Fibroblast of lung (primary cell): Measurements from ENCODE around the gene UGT1A1. TPM values are rescaled to one million over a fixed set of nuclear protein-coding genes. Genes with fewer than 3 reads are reported as not detected.

Experiments used
- DNase-seq, 2 donors: peaks; one replicate each; pipeline versions ENCODE4 v3.0.0 to v3.0.0-alpha.2; 2010; ENCODE audit warnings: low read depth in 2 of 2
- H2AFZ ChIP-seq: 2 replicates; pipeline ENCODE4 v1.5.1; 2012; ENCODE audit warnings: low read length, control low read depth, inconsistent platforms
- H3K27ac ChIP-seq: 2 replicates; pipeline ENCODE4 v1.5.1; 2011; ENCODE audit warnings: low read length, control low read depth; ENCODE audit not compliant: insufficient read depth
- H3K27me3 ChIP-seq: 2 replicates; pipeline ENCODE4 v1.5.1; 2011; ENCODE audit warnings: mild to moderate bottlenecking, low read length; ENCODE audit not compliant: control insufficient read depth, insufficient read depth
- H3K36me3 ChIP-seq: 2 replicates; pipeline ENCODE4 v1.5.1; 2011; ENCODE audit warnings: low read length; ENCODE audit not compliant: control insufficient read depth, insufficient read depth
- H3K4me1 ChIP-seq: 2 replicates; pipeline ENCODE4 v1.5.1; 2011; ENCODE audit warnings: low read length; ENCODE audit not compliant: control insufficient read depth, insufficient read depth; ENCODE audit errors: extremely low read depth
- H3K4me2 ChIP-seq: 2 replicates; pipeline ENCODE4 v1.5.1; 2011; ENCODE audit warnings: low read length, control low read depth; ENCODE audit not compliant: insufficient read depth; ENCODE audit errors: extremely low read depth
- H3K4me3 ChIP-seq, 4 experiments: fragments of 200-600 bp in 1 of 4; sonication (generic) in 1 of 4; replicated peaks in 1 of 4; 2 replicates each; pipeline ENCODE4 v1.5.1; 2011 to 2016; ENCODE audit warnings: low read length in 4 of 4, low read depth in 3 of 4, mild to moderate bottlenecking in 3 of 4, control low read depth in 2 of 4, inconsistent platforms in 1 of 4, mixed read lengths in 1 of 4; ENCODE audit not compliant: insufficient read depth in 1 of 4; ENCODE audit errors: control extremely low read depth in 1 of 4
- H3K79me2 ChIP-seq: 2 replicates; pipeline ENCODE4 v1.5.1; 2012; ENCODE audit warnings: mild to moderate bottlenecking, low read length, inconsistent platforms; ENCODE audit not compliant: control insufficient read depth, insufficient read depth
- H3K9ac ChIP-seq: 2 replicates; pipeline ENCODE4 v1.5.1; 2011; ENCODE audit warnings: mild to moderate bottlenecking, low read length, control low read depth; ENCODE audit not compliant: insufficient read depth
- H3K9me3 ChIP-seq: 2 replicates; pipeline ENCODE4 v1.5.1; 2012; ENCODE audit warnings: low read depth, low read length; ENCODE audit not compliant: control insufficient read depth, insufficient read depth
- H4K20me1 ChIP-seq: 2 replicates; pipeline ENCODE4 v1.5.1; 2011; ENCODE audit warnings: low read length; ENCODE audit not compliant: control insufficient read depth, insufficient read depth; ENCODE audit errors: extremely low read depth
- EZH2 ChIP-seq: IDR thresholded peaks from 2 replicates; pipeline ENCODE4 v1.5.1; 2012; ENCODE audit warnings: low read length, control low read depth, mild to moderate bottlenecking; ENCODE audit errors: missing control alignments
- polyA plus RNA-seq, 2 donors: library from polyadenylated mRNA; depleted of rRNA in 1 of 2; stranded (reverse) in 1 of 2; unstranded in 1 of 2; fragments of >200 nt; gene quantifications; 2 replicates each; pipeline ENCODE4 v1.2.1, GENCODE V29; 2011 to 2012; ENCODE audit warnings: missing spikeins in 1 of 2
- total RNA-seq: library from RNA; depleted of rRNA; stranded (reverse); fragments of >200 nt; gene quantifications from 2 replicates; pipeline ENCODE4 v1.2.1, GENCODE V29; 2014
- TF ChIP-seq, protein P1 (sequence below), 2 donors: IDR thresholded peaks in 1 of 2; conservative IDR thresholded peaks in 1 of 2; 1 replicate in 1 of 2; 2 replicates in 1 of 2; pipeline ENCODE4 v1.5.1; 2011 to 2012; ENCODE audit warnings: low read length in 2 of 2, control low read depth in 1 of 2, inconsistent platforms in 1 of 2, low read depth in 1 of 2, mild to moderate bottlenecking in 1 of 2

The UGT1A1 gene
- total and polyA plus RNA-seq, 2 donors (not counting 1 experiment from before 2014, with no cell fraction given): not detected

DNA sequence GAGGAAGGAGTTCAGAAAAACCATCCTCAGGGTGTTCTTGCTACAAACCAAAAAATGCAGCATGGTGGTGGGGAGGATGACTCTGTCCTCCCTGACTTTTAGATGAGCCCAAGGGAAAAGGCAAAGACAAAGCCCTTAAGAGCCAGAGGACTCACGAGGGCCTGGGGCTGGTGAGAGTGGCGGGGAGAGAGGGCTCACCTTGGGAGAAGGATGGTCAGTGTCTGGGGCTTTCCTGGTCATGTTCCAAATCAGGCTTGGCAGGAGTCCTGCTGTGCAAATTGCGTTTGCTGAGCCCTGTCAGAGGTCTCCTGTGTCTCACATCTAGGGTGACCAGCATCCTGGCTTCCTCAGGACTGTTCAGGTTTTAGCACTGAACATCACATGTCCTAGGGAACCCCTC lies 4.7 kb downstream of the UGT1A1 start:
- DNase-seq: no peak
- peak overlapping the region; percentile 27 for H3K27ac ChIP-seq
- no peak overlapping the region for H3K9ac ChIP-seq
- no peaks in the 10 kb centered on the region for H3K79me2 ChIP-seq
- no peak overlapping the region for H3K4me3 ChIP-seq
- H3K27me3 ChIP-seq: no peaks in the 10 kb centered on the region
- no peaks in the 10 kb centered on the region for H3K36me3 ChIP-seq
- H3K4me1 ChIP-seq: peaks cover 3% of the 10 kb centered on the region
- H2AFZ ChIP-seq: no peak overlapping the region
- H4K20me1 ChIP-seq: no peaks in the 10 kb centered on the region
- no peaks in the 10 kb centered on the region for H3K9me3 ChIP-seq
- peak overlapping the region; percentile 7 for H3K4me2 ChIP-seq
- no peak for TF ChIP-seq EZH2
- TF ChIP-seq, protein P1, sequence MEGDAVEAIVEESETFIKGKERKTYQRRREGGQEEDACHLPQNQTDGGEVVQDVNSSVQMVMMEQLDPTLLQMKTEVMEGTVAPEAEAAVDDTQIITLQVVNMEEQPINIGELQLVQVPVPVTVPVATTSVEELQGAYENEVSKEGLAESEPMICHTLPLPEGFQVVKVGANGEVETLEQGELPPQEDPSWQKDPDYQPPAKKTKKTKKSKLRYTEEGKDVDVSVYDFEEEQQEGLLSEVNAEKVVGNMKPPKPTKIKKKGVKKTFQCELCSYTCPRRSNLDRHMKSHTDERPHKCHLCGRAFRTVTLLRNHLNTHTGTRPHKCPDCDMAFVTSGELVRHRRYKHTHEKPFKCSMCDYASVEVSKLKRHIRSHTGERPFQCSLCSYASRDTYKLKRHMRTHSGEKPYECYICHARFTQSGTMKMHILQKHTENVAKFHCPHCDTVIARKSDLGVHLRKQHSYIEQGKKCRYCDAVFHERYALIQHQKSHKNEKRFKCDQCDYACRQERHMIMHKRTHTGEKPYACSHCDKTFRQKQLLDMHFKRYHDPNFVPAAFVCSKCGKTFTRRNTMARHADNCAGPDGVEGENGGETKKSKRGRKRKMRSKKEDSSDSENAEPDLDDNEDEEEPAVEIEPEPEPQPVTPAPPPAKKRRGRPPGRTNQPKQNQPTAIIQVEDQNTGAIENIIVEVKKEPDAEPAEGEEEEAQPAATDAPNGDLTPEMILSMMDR (conservative IDR thresholded peaks at IDR 0.05 in 1 of 2, IDR thresholded peaks at IDR 0.05 in 1 of 2; ENCODE audit: low read depth in 1 of 2, low read length in 2 of 2): no peak

DNA sequence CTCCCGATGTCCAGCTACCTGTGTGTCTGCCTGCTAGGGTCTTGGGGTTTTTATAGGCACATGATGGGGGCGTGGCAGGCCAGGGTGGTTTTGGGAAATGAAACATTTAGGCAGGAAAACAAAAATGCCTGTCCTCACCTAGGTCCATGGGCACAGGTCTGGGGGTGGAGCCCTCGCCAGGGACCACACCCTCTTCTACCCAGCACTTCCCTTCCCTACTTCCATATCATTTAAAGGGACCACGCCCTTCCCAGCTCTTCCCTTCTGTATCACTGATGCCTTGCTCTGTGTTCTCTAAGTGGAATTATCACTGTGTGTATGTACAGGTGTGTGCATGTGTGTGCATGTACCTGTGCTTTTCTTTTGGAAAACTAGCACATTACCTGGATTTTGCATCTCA lies 6.3 kb downstream of the UGT1A1 start:
- no peaks in the 10 kb centered on the region for H3K27me3 ChIP-seq
- TF ChIP-seq EZH2: no peak
- TF ChIP-seq, protein P1 (conservative IDR thresholded peaks at IDR 0.05 in 1 of 2, IDR thresholded peaks at IDR 0.05 in 1 of 2; ENCODE audit: low read depth in 1 of 2, low read length in 2 of 2): no peak
- no peak overlapping the region for H3K27ac ChIP-seq
- H3K79me2 ChIP-seq: no peaks in the 10 kb centered on the region
- DNase-seq: no peak
- no peak overlapping the region for H3K4me2 ChIP-seq
- no peak overlapping the region for H2AFZ ChIP-seq
- H3K9ac ChIP-seq: no peak overlapping the region
- peaks cover 3% of the 10 kb centered on the region for H3K4me1 ChIP-seq
- H3K36me3 ChIP-seq: no peaks in the 10 kb centered on the region
- no peaks in the 10 kb centered on the region for H3K9me3 ChIP-seq
- H4K20me1 ChIP-seq: no peaks in the 10 kb centered on the region
- H3K4me3 ChIP-seq: no peak overlapping the region

DNA sequence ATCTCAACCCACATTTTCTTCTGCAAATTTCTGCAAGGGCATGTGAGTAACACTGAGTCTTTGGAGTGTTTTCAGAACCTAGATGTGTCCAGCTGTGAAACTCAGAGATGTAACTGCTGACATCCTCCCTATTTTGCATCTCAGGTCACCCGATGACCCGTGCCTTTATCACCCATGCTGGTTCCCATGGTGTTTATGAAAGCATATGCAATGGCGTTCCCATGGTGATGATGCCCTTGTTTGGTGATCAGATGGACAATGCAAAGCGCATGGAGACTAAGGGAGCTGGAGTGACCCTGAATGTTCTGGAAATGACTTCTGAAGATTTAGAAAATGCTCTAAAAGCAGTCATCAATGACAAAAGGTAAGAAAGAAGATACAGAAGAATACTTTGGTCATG lies 8.0 kb downstream of the UGT1A1 start:
- H3K4me1 ChIP-seq: peaks cover 3% of the 10 kb centered on the region
- no peak for TF ChIP-seq EZH2
- TF ChIP-seq, protein P1 (conservative IDR thresholded peaks at IDR 0.05 in 1 of 2, IDR thresholded peaks at IDR 0.05 in 1 of 2; ENCODE audit: low read depth in 1 of 2, low read length in 2 of 2): no peak
- H3K36me3 ChIP-seq: no peaks in the 10 kb centered on the region

More for the DNA sequence above, 8.0 kb downstream of the UGT1A1 start:
- Histone ChIP-seq H2AFZ (no peak overlapping the region), H3K4me2 (no peak overlapping the region), H3K79me2 (no peaks in the 10 kb centered on the region), H3K27ac (no peak overlapping the region), H3K4me3 (no peak overlapping the region), H3K27me3 (no peaks in the 10 kb centered on the region), H4K20me1 (no peaks in the 10 kb centered on the region), H3K9ac (no peak overlapping the region), H3K9me3 (no peaks in the 10 kb centered on the region)
- no peak for DNase-seq
